ENCODE results near the gene CD300LG. TPM values are rescaled to one million over a fixed set of nuclear protein-coding genes. Genes with fewer than 3 reads are reported as not detected.
"Not testable (repeated sequence)": the region's sequence is repeated elsewhere in the genome, so short reads cannot be mapped to it uniquely, and the experiment has no call there.

CD300LG gene
- polyA plus RNA-seq, 3 donors = 0.83 to 1.6 (median 1.2) TPM

DNA sequence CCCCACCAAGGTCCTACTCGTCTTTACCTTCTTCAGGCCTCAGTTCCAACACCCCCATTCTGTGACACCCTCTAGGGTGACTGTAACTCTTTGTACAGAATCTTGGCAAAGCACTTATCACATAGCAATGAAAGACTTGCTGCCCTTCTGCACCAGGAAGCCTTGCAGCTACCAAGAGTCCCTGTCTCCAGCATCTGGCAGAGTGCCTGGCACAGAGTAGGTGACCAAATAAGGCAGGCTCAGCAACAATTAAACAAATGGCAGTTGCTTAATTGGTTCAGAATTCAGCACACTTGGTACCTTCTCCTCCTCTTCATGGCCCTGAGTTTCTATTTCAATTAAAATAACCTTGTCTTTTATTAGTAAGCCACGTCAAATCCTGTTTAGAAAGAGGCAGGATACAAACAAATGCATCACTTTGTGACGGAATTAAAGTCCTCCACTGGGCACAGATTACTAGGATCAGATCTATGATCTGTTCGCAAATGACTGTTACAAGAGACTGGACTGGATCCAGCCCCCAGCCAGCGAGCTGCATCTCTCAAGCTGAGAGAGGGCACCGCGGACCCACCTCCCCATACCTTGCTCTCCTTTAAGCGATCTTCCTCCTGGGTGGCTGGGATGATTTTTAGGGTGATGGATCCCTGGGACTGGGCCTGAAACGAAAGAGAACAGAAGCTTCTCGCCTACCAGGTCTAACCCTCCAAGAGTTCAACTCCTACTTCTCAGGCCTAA is 23.5 kb upstream of the CD300LG start:
- no peak for DNase-seq

DNA sequence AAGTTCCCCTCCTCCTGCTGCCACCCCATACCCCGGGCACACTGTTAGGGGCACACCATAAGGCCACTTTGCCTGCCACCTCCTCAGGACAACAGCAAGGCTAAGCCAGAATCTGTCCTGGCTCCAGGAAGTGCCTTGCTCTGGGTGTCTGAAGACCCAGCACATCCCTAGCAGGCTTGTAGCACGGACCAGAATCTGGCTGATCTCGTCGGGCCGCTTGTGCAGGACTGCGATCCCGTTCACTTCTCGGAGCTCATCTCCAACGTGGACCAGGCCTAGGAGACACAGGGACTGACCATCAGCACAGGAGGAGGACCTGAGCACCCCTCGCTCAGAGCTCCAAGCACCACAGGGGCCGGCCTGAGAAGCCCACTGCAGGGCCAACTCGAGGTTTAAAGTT is 21.4 kb upstream of the CD300LG start:
- DNase-seq = no peak

DNA sequence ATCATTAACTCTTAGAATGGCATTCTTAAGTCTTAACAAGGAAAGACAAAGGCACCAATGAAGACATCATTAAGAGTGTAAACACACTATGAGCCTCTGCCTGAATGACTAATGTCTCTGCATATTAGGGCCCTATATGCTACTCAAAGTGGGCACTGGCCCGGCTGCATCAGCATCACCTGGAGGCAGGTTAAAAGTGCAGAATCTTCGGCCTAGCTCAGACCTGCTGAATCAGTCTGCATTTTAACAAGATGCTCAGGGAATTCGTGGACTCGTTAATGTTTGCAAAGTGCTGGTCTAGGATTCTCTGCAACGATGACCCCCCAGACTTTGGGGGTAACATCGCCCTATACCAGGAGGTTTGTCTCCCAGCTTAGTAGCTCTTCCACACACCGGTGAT is 20.8 kb upstream of the CD300LG start:
- no peak for DNase-seq

DNA sequence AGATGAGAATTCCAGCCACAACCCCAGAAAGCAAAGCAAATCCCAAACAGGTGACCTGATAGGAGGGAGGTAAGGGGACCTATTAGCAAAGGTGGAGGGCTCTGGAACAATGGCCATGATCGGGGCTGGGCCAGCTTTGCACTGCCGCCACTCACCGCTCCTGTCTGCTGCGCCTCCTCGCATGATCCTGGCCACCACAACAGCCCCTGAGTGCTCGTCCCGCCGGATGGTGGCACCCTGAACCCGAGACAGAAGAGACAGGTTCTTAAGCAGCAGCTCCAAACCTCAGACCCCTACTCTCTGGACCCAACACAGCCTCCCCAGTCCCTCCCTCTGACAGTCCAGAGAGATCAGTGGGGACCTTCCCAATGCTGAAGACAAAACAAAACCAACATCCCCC is 19.4 kb upstream of the CD300LG start:
- no peak for DNase-seq

DNA sequence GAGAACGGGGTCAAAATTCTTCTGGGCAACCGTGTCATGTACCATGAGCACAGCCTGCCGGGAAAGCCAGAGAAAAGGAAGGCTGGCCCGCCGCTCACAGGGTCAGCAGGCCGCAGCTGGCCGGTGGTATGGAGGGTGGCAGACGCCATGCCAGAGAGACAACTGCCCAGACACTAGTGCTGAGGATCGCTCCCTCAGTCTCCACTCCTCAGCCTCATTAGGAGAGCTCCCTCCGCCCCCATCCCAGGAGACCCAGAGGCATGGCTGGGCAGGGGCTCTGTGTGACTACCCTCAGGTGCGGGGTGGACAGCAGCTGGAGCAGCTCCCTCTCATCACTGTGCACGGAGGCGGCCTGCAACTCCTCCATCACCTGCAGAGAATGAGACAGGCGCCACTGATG is 17.2 kb upstream of the CD300LG start:
- no peak for DNase-seq

DNA sequence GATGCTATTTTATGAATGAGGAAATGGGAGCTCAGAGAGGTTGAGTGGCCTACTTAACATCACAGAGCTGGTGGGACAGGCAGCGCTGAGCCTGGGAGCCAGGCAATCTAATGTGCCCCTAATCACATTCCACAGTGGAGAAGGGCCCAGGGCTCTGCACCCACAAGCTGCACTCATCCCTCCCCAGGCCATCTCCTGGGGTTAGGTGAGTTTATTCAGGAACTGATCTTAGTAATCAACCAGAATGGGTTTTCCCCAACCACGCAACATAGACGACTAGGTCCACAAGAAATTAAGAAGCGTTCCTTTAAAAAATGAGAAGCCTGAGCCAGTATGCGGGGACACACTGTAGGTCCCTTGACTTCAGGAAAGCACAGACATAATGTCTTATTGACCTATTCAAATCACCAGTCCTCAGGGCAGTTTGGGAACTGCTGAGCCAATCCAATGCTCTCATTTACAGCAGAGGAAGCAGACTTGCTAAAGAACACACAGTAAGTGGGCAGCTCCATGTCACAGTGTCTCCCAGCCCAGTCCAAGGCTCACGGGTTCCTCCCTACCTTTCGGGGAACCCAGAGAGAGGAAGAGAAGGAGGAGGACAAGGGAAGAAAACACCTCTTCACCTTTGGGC is 16.4 kb upstream of the CD300LG start:
- DNase-seq = no peak

DNA sequence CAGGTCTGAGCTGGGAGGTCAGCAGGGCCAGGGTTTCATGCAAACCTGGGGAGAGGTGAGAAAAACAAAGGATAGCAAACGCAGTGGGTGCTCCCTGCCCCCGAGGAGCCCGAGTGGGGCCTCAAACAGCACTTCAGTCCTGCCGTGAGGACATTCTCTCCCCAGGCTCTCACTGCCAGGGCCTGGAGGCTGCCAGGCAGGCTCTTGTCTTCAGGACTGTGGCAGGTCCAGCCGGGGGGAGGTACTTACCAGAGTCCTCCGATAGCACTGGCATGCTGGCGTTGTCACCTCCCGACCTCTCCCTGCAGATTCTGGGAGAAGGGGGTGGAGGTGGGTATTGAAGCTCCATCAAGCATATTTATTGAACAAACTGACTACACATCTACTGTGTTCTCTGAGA is 15.3 kb upstream of the CD300LG start:
- DNase-seq = no peak

DNA sequence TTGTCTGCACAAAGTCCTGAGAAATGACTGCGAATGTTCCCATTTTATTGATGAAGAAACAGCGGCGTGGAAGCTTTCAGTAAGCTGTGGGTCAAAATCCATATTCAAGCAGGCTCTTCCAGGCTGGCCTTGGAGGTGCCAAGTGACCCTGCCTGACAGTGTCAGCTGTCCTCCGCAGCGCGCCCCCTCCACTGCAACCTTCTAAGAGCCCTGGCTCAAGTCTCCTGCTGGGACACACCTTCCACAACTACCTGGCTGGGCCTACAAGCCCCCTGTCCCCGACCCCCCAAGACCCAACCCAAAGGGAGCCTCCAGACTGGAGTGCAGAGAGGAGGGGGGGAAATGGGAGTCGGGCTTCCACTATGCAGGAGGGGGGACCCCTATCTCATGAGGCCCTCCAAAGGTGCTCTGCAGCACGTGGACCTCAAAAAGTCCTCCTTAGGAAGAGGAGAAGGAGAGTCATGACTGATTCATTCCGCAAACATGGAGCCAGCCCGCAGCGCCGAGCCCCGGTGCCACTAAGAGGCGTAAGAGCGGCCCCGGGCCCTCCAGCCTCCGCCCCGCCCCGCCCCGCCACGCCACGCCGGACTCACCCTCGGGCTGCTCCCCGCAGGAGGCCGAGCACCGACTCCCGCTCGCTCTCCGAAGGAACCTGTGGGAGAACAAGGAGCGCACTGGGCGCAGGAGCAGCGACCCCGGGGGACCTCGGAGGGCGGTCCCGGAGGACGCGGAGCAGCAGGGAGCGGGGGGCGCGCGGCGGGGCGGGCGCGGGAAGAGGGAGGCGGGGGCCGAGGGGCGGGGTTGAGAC is 14.6 kb upstream of the CD300LG start:
- DNase-seq = peak; percentile 36

DNA sequence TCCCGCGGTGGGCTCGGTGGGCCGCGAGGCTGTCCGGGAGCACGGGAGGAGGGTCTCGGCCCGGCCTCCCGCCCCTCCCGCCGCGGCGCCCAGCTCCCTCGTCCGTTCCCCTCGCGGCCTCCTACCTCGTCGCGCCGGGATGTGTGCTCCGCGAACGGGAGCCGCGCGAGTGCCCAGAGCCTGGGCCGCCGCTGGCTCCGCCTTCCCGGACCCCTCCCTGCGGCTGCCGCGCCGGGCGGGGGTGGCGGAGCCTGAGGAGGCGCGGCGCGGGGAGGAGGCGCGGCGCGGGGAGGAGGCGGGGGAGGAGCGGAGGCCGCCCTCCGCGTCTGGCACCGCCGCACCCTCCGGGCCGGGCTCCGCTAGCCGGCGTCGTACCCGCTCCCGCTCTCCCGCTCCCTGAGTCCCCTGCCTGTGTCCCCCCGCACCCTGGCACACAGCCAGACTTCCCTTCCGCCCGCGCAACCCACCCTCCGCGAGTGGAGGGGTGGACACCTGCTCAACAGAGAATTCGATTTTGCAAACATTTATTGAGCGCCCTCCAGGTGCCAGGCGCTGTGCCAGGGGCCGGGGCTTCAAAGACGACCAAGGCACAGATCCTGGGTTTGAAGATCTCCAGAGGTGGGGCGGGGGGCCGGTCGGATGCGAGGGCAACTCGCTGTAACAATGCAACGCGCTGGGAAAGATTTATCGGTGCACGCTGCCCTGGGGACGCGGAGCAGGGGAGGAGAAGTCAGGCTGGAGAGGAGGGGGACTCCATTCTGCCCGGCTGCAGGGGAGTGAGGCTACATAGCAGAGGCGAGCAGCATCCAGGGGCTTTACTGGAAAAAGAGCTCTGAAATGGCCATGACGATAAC is 13.8 kb upstream of the CD300LG start, which contains the start of gene MPP3:
MPP3 (minus strand) TSS at position 171 of the 854 bp plus-strand sequence. CDS start 1,240 bp downstream, outside the sequence.
- peak; percentile 81 for DNase-seq

DNA sequence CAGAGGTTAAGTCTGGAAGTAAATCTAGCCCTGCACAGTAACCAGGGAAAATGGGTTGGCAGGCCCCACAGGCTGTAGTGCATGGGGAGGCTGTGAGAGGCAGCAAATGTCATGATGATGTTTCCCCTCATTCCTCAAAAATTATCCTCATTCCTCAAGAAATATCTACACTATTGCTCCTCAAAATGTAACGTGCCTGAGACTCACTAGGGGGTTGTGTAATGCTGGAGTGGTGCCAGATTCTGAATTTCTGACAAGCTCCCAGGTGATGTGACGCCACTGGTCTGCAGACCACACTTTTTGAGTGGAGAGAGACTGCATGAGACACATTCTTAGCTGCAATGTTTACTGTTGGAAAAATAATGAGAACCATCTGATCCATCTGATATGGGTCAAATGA is 12.9 kb upstream of the CD300LG start:
- DNase-seq = no peak

DNA sequence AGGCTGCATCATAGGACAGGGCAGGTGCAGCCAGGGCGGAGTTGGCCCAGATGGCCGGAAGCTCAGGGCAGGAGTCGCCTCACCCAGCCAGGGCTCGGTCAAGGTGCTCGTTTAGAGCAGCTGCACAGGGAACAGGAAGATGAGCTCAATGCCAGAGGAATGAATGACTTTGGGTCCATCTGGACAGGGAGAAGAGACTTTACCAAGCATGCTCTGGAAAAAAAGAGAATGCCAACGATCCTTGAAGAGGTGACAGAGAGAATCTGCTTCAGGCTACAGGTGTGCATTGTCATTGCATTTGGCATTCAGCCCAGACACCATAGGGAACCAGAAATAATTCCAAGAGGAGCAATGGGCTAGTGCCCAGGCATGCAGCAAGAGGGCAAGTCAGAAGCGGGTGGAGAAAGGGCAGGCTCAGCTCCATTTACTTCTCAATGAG is 7.3 kb upstream of the CD300LG start:
- DNase-seq = no peak

DNA sequence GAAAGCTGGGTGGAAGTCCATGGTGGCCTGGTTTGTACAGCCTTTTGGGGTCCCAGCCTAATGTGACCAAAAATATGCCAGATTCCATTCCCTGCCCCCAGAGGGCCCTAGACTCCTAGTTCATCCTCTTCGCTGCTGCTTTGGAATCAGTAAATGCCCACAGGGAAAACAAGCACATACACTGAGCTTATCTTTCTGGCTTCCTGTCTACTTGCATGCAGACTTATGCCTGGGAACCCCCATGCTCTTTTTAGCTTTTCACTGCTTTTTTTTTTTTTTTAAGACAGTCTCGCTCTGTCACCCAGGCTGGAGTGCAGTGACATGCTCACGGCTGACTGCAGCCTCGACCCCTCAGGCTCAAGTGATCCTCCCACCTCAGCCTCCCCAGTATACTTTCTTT is 6.2 kb upstream of the CD300LG start:
- no peak for DNase-seq

DNA sequence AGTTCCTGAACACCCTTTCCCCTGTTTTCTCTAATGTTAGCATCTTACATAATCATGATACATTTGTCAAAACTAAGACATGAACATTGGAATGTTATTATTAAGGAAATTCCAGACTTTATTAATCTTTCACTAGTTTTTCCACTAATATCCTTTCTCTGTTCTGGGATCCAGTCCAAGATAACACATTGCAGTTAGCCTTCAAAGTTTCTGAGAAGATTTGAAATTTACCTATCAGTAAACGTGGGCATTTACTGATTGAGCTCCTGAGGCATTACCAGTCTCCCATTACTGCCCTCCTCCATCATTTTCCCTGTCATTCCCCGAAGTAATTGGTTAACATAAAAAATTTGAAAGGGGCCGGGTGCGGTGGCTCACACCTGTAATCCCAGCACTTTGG is 5.7 kb upstream of the CD300LG start:
- DNase-seq = no peak

DNA sequence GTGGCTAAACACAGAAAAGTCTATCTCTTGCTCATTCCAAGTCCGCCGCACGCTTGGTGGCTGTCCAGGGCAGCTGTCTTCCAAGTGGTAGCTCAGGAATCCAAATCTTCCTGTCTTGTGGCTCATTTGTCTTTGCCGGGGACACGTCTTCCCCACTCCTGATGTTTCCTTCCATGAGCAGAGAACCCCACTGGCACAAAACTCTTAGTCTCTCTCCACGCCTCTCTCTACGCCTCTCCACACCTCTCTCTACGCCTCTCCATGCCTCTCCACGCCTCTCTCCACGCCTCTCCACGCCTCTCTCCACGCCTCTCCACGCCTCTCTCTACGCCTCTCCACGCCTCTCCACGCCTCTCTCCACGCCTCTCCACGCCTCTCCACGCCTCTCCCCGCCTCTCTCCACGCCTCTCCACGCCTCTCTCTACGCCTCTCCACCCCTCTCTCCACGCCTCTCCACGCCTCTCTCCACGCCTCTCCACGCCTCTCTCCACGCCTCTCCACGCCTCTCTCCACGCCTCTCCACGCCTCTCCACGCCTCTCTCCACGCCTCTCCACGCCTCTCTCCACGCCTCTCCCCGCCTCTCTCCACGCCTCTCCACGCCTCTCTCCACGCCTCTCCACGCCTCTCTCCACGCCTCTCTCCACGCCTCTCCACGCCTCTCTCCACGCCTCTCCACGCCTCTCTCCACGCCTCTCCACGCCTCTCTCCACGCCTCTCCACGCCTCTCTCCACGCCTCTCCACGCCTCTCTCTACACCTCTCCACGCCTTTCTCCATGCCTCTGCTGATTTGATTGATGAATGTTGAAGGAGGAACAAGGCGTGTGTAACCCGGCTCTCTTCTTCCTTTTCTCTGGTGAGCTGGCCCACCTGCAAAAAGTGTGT is 4.6 kb upstream of the CD300LG start:
- DNase-seq = not testable (repeated sequence)

DNA sequence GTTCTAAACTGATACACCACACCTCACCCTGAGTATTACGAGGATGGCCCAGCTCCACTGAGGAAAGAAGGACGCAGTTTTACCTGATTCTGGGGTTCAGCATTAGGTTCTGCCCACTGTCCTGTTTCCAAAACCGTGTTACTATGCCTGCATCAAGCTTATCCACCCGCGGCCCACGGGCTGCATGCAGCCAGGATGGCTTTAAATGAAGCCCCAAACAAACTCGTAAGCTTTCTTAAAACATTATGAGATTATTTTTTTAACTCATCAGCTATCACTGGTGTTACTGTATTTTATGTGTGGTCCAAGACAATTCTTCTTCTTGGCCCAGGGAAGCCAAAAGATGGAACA is 4.0 kb upstream of the CD300LG start:
- no peak for DNase-seq

DNA sequence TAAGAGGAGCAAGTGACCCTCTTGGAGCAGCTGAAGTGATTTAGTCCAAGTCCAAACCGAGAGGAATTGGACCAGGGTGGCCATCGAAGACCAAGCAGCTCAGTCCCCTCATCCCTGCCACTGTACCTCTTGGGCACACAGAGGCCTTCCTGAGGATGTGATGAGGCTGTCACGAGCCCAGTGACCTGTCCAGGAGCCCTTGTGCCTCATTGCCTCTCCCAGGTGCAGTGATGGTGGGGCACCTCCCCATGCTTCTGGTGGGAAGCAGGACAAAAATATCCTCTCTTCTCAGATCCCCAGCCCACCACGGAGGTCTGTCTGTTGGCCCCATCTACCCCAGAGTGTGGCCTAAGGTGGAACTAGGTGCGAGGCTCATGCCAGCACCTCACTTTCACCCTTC is 2.7 kb upstream of the CD300LG start:
- DNase-seq = no peak

DNA sequence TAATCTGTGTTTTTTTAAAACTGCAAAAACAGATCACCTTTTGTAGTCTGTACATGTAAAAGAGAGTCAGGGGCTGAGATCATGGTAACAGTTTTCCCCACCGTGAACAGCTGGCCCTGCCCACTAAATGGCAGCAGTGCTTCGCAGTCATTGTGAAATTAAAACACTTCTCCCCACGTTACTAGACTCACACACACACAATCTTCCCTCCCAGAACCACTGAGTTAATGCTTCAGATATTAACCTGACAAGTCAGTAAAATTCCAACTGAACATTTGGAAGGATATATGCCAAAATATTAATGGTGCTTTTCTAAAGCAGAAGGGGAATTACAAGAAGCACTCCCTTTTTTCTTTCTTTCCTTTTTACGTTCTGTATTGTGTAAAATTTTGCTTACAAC is 1.2 kb upstream of the CD300LG start:
- DNase-seq = no peak

DNA sequence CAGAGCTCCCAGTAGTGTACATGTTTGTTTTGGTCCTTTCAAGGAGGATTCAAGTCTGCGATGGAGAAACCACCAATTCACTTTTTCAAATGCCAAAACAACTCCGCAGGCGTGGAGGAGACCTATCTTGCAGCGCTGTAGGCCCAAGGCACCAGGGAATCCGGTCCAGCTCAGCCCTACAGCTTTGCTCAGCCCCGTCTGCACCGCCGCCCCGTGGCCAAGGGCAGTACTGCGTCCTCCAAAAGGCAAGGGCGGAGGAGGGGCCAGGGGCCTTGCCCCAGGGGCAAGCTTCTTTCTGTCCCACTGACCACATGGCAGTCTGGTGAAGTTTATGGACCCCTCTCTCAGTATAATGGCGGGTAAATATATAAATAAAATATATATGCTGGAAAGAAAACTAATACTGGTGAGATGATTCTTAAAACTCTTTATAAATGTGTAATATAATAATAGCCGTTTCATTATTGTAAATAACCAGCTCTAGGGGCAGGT is 709 bp upstream of the CD300LG start:
- peak; percentile 51 for DNase-seq

DNA sequence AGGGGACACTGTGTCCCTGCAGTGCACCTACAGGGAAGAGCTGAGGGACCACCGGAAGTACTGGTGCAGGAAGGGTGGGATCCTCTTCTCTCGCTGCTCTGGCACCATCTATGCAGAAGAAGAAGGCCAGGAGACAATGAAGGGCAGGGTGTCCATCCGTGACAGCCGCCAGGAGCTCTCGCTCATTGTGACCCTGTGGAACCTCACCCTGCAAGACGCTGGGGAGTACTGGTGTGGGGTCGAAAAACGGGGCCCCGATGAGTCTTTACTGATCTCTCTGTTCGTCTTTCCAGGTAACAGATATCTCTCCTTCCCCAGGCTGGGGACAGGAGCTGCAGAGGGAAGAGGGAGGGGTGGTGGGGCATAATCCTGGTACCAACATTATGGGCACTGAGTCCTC is 1.6 kb downstream of the CD300LG start:
- DNase-seq = no peak

DNA sequence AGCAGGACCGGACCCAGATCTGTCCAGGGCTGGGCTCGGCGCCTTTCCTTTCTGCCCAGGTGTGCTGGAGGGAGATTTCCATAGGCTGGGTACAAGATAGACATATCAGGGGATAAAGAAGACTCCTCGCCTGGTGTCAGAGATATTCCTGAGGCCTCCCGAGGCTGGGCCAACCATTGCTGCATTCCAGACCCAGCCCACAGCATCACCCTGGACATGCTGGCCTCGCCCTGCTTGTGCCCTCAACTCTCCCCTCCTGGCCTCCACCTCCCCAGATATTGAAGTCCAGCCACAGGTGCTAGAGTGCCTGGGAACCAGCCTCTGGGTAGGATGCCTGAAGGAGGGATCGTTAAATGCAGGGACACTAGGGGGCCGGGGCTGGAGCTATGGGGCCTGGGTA is 2.1 kb downstream of the CD300LG start:
- no peak for DNase-seq

DNA sequence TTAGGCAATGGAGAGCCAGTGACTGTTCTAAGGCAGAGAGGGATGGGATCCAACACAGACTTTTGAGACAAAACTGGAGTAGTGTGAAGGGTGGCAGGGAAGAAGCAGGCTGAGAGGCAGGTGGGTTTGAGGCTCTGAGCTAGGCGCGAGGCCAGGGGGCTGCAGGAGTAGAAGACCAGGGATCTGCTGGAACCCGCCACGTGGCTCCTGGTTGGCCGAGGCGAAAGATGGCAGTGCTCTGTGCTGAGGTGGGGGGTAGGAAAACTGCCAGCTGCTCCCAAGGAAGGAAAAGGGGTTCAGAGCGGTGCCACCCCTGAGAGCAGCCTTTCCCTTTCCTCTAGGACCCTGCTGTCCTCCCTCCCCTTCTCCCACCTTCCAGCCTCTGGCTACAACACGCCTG is 5.6 kb downstream of the CD300LG start:
- no peak for DNase-seq

Data from renal pelvis (tissue), 4 donors.